DOHH2 (cell line): ENCODE results near the gene APOBEC3B.

Experiments
- H3F3A ChIP-seq: fragments of 200-600 bp; sonication (generic), shearing (Covaris generic); 2 replicates; pipeline ENCODE4 v1.6.0; 2016; ENCODE audit warnings: antibody characterized with exemption, mild to moderate bottlenecking; ENCODE audit not compliant: control insufficient read depth, insufficient read depth
- H3K27ac ChIP-seq: fragments of 200-600 bp; sonication (generic); 2 replicates; pipeline ENCODE4 v1.5.1; 2014; ENCODE audit warnings: low read depth, mild to moderate bottlenecking, low read length, moderate library complexity
- H3K27me3 ChIP-seq: fragments of 200-600 bp; sonication (generic); 2 replicates; pipeline ENCODE4 v1.6.1; 2014; ENCODE audit warnings: mild to moderate bottlenecking, low read length, mixed read lengths; ENCODE audit not compliant: control insufficient read depth
- H3K36me3 ChIP-seq: fragments of 200-600 bp; sonication (generic); 2 replicates; pipeline ENCODE4 v1.6.1; 2014; ENCODE audit warnings: mild to moderate bottlenecking, low read length, moderate library complexity, mixed read lengths; ENCODE audit not compliant: control insufficient read depth
- H3K4me1 ChIP-seq: fragments of 200-600 bp; sonication (generic); 2 replicates; pipeline ENCODE4 v1.6.1; 2014; ENCODE audit warnings: mild to moderate bottlenecking, low read length, mixed read lengths; ENCODE audit not compliant: control insufficient read depth
- H3K4me2 ChIP-seq: fragments of 200-600 bp; sonication (generic); 2 replicates; pipeline ENCODE4 v1.6.0; 2014; ENCODE audit warnings: mild to moderate bottlenecking, low read length, moderate library complexity
- H3K4me3 ChIP-seq: fragments of 200-600 bp; sonication (generic); 2 replicates; pipeline ENCODE4 v1.5.1; 2014; ENCODE audit warnings: mild to moderate bottlenecking, low read length, mixed read lengths
- H3K79me2 ChIP-seq: fragments of 200-600 bp; sonication (generic); 2 replicates; pipeline ENCODE4 v1.6.1; 2014; ENCODE audit warnings: mild to moderate bottlenecking, low read length, mixed read lengths; ENCODE audit not compliant: control insufficient read depth
- H3K9me2 ChIP-seq: fragments of 200-600 bp; sonication (generic); replicated peaks from 2 replicates; pipeline ENCODE4 v1.6.1; 2014; ENCODE audit warnings: mild to moderate bottlenecking, low read length, mixed read lengths; ENCODE audit not compliant: control insufficient read depth
- H3K9me3 ChIP-seq: fragments of 200-600 bp; sonication (generic); 2 replicates; pipeline ENCODE4 v1.6.1; 2014; ENCODE audit warnings: antibody characterized with exemption, low read length, mixed read lengths; ENCODE audit not compliant: control insufficient read depth, insufficient read depth
- H4K20me1 ChIP-seq: fragments of 200-600 bp; sonication (generic); 2 replicates; pipeline ENCODE4 v1.6.0; 2014; ENCODE audit warnings: low read depth, mild to moderate bottlenecking, antibody characterized with exemption, low read length, moderate library complexity; ENCODE audit not compliant: control insufficient read depth, insufficient read depth
- CTCF ChIP-seq: fragments of 200-600 bp; sonication (generic); IDR thresholded peaks from one replicate; pipeline ENCODE4 v1.5.1; 2014; ENCODE audit warnings: antibody characterized with exemption, mild to moderate bottlenecking, low read depth, low read length; ENCODE audit not compliant: poor library complexity, severe bottlenecking
- EZH2phosphoT487 ChIP-seq: fragments of 200-600 bp; sonication (generic); IDR thresholded peaks from 2 replicates; pipeline ENCODE4 v1.6.1; 2017; ENCODE audit warnings: borderline replicate concordance, mild to moderate bottlenecking, antibody characterized with exemption, low read length, moderate library complexity, mixed read lengths

The APOBEC3B gene

DNA sequence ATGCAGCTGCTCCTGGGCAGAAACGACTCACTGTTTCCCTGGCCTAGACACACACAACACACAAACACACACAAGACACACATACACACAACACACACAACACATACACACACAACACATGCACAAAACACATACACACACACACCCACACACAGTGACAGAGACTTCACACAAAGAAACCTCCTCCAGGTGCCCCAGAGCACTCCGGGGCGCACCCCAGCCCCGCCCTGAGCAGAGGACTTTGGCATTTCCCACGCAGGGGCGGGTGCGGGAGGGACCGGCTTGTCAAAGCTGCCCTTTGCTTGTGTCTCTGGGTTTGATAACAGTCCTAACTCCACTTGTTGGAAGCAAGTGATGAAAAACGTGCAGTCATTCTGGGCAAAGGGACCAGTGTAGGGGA lies 18.3 kb upstream of the APOBEC3B start:
- TF ChIP-seq CTCF: no peak
- TF ChIP-seq EZH2phosphoT487: no peak
- no peaks in the 10 kb centered on the region for H3K9me2 ChIP-seq
- no peaks in the 10 kb centered on the region for H3K9me3 ChIP-seq
- peaks cover 26% of the 10 kb centered on the region for H3K27me3 ChIP-seq
- no peak overlapping the region for H3K4me3 ChIP-seq
- no peaks in the 10 kb centered on the region for H3K4me1 ChIP-seq
- H3K4me2 ChIP-seq: no peak overlapping the region
- H3K36me3 ChIP-seq: no peaks in the 10 kb centered on the region
- H3F3A ChIP-seq: no peaks in the 10 kb centered on the region
- no peaks in the 10 kb centered on the region for H4K20me1 ChIP-seq
- H3K27ac ChIP-seq: no peak overlapping the region
- no peaks in the 10 kb centered on the region for H3K79me2 ChIP-seq

- H3K79me2 ChIP-seq: no peaks in the 10 kb centered on the region
- H3K27ac ChIP-seq: no peak overlapping the region
- no peaks in the 10 kb centered on the region for H3K9me3 ChIP-seq
- no peaks in the 10 kb centered on the region for H3K4me1 ChIP-seq
- H3K9me2 ChIP-seq: no peaks in the 10 kb centered on the region
- no peaks in the 10 kb centered on the region for H4K20me1 ChIP-seq
- no peaks in the 10 kb centered on the region for H3F3A ChIP-seq
- no peak overlapping the region for H3K4me2 ChIP-seq
- H3K4me3 ChIP-seq: no peak overlapping the region
- TF ChIP-seq CTCF: no peak
- no peak for TF ChIP-seq EZH2phosphoT487
- H3K27me3 ChIP-seq: peaks cover 29% of the 10 kb centered on the region
- no peaks in the 10 kb centered on the region for H3K36me3 ChIP-seq
Measured at GRCh38 chr22:38964306-38964705, 17.8 kb upstream of the APOBEC3B start.

GRCh38 chr22:38964989-38965388 lies 17.2 kb upstream of the APOBEC3B start:
- TF ChIP-seq EZH2phosphoT487 (no peak), CTCF (no peak)
- Histone ChIP-seq H4K20me1 (no peaks in the 10 kb centered on the region), H3K4me2 (no peak overlapping the region), H3K79me2 (no peaks in the 10 kb centered on the region), H3K4me3 (no peak overlapping the region), H3K27me3 (peaks cover 32% of the 10 kb centered on the region), H3K9me2 (no peaks in the 10 kb centered on the region), H3F3A (no peaks in the 10 kb centered on the region), H3K36me3 (no peaks in the 10 kb centered on the region), H3K4me1 (no peaks in the 10 kb centered on the region), H3K27ac (no peak overlapping the region), H3K9me3 (no peaks in the 10 kb centered on the region)
